Kidney epithelial cell (primary cell): ENCODE measurements around the gene SLC48A1. TPM values are rescaled to one million over a fixed set of nuclear protein-coding genes. Genes with fewer than 3 reads are reported as not detected.
"Not testable (repeated sequence)": the region's sequence is repeated elsewhere in the genome, so short reads cannot be mapped to it uniquely, and the experiment has no call there.

ENCODE experiments used
- DNase-seq: peaks from one replicate; pipeline ENCODE4 v3.0.0-alpha.2; 2010; ENCODE audit warnings: low read depth
- H3K27me3 ChIP-seq: 2 replicates; pipeline ENCODE4 v1.6.0; 2011; ENCODE audit warnings: low read length; ENCODE audit not compliant: control insufficient read depth, insufficient read depth
- H3K36me3 ChIP-seq: 2 replicates; pipeline ENCODE4 v1.5.1; 2011; ENCODE audit warnings: low read length; ENCODE audit not compliant: control insufficient read depth, insufficient read depth
- H3K4me3 ChIP-seq: 2 replicates; pipeline ENCODE4 v1.5.1; 2011; ENCODE audit warnings: low read depth, mild to moderate bottlenecking, control low read depth, low read length
- CTCF ChIP-seq: IDR thresholded peaks from 2 replicates; pipeline ENCODE4 v1.5.1; 2011; ENCODE audit warnings: mild to moderate bottlenecking, moderate library complexity, low read length, control low read depth, inconsistent platforms; ENCODE audit not compliant: insufficient read depth, poor library complexity, severe bottlenecking
- total RNA-seq: library from RNA; depleted of rRNA; stranded (reverse); fragments of >200 nt; gene quantifications from 2 replicates; pipeline ENCODE4 v1.2.3, GENCODE V29; 2015

Gene SLC48A1
- total RNA-seq, 1 donor from 2014 or later: 26.5 TPM

- Histone ChIP-seq H3K36me3 (no peaks in the 10 kb centered on the region), H3K4me3 (no peak overlapping the region), H3K27me3 (no peaks in the 10 kb centered on the region)
- no peak for DNase-seq
- no peak for TF ChIP-seq CTCF
Observed at GRCh38 chr12:47808050-47808449, 35.0 kb downstream of the SLC48A1 start.

- H3K4me3 ChIP-seq: no peak overlapping the region
- DNase-seq: no peak
- no peaks in the 10 kb centered on the region for H3K27me3 ChIP-seq
- H3K36me3 ChIP-seq: no peaks in the 10 kb centered on the region
- peak; percentile 7 for TF ChIP-seq CTCF
Observed at GRCh38 chr12:47808574-47809365, 35.7 kb downstream of the SLC48A1 start.

- not testable (repeated sequence) for H3K27me3 ChIP-seq, DNase-seq, H3K36me3 ChIP-seq, H3K4me3 ChIP-seq
Observed at GRCh38 chr12:47809518-47809917, 36.5 kb downstream of the SLC48A1 start.

- DNase-seq: no peak
- Histone ChIP-seq H3K36me3 (no peaks in the 10 kb centered on the region), H3K27me3 (no peaks in the 10 kb centered on the region), H3K4me3 (no peak overlapping the region)
- TF ChIP-seq CTCF: no peak
Observed at GRCh38 chr12:47811072-47811396, 38.0 kb downstream of the SLC48A1 start.

- no peak overlapping the region for H3K4me3 ChIP-seq
- no peak for DNase-seq
- H3K27me3 ChIP-seq: no peaks in the 10 kb centered on the region
- no peaks in the 10 kb centered on the region for H3K36me3 ChIP-seq
- TF ChIP-seq CTCF: no peak
Observed at GRCh38 chr12:47811581-47812484, 38.8 kb downstream of the SLC48A1 start.

GRCh38 chr12:47812797-47813510 is 39.9 kb downstream of the SLC48A1 start:
- Histone ChIP-seq H3K4me3 (no peak overlapping the region), H3K36me3 (no peaks in the 10 kb centered on the region), H3K27me3 (no peaks in the 10 kb centered on the region)
- DNase-seq: no peak
- TF ChIP-seq CTCF: no peak
